GM12878 (cell line): ENCODE data around the gene UBR7. TPM values are rescaled to one million over a fixed set of nuclear protein-coding genes. Genes with fewer than 3 reads are reported as not detected.

Experiments
- ATAC-seq: fragments of 200-7000 bp; cut with Tn5 transposase; 3 replicates; pipeline ENCODE4 v1.9.1; 2020; ENCODE audit warnings: mild to moderate bottlenecking, moderate library complexity
- BruUV-seq: library from RNA; stranded (reverse); fragments of 400-500 nt; replicated peaks from 2 replicates; lab custom pipeline; 2021; lab: Mats Ljungman, UMichigan
- CTCF ChIA-PET: fragments of 300-600 bp; sonication (Branson Sonifier 250); formaldehyde crosslinking; extraction: SDS; loops from one replicate; lab custom pipeline; 2021; ENCODE audit warnings: inconsistent platforms; lab: Yijun Ruan, JAX
- POLR2A ChIA-PET: fragments of 350-600 bp; formaldehyde crosslinking; extraction: SDS; loops from one replicate; lab custom pipeline; 2021; ENCODE audit warnings: inconsistent platforms; lab: Charles Lee
- RAD21 ChIA-PET: fragments of 300-600 bp; sonication (Branson Sonifier 250); formaldehyde crosslinking; loops from one replicate; lab custom pipeline; 2023; ENCODE audit warnings: antibody characterized with exemption; ENCODE audit not compliant: unreplicated experiment; lab: Charles Lee
- SMC1A ChIA-PET: fragments of 300-600 bp; sonication (Branson Sonifier 250); formaldehyde crosslinking; loops from one replicate; lab custom pipeline; 2023; ENCODE audit not compliant: unreplicated experiment, uncharacterized antibody; lab: Charles Lee
- DNase-seq: peaks from one replicate; pipeline ENCODE4 v3.0.0-alpha.2; 2011; ENCODE audit warnings: low read depth, low spot score
- FAIRE-seq: peaks from 3 replicates; lab custom pipeline; 2011; peaks lifted over from hg19 to GRCh38; lab: Jason Lieb, UNC
- H2AFZ ChIP-seq: 2 replicates; pipeline ENCODE4 v1.6.0; 2011; ENCODE audit warnings: low read depth, low read length, control low read depth; ENCODE audit not compliant: control insufficient read depth
- H3K27ac ChIP-seq: 2 replicates; pipeline ENCODE4 v1.5.1; 2011; ENCODE audit warnings: control low read depth; ENCODE audit not compliant: control insufficient read depth, insufficient read depth
- H3K27me3 ChIP-seq, 2 experiments: replicated peaks in 1 of 2; 2 replicates each; pipeline versions ENCODE4 v1.6.0 to v1.6.1; 2011; ENCODE audit warnings: low read length in 1 of 2; ENCODE audit not compliant: control insufficient read depth in 2 of 2, insufficient read depth in 2 of 2
- H3K36me3 ChIP-seq, 2 experiments: 2 replicates each; pipeline ENCODE4 v1.5.1; 2011; ENCODE audit warnings: low read length in 1 of 2; ENCODE audit not compliant: control insufficient read depth in 2 of 2, insufficient read depth in 2 of 2
- H3K4me1 ChIP-seq: 2 replicates; pipeline ENCODE4 v1.6.1; 2011; ENCODE audit warnings: mild to moderate bottlenecking, low read length, moderate library complexity, mixed read lengths; ENCODE audit not compliant: control insufficient read depth, insufficient read depth
- H3K4me2 ChIP-seq: 2 replicates; pipeline ENCODE4 v1.6.0; 2011; ENCODE audit warnings: control low read depth; ENCODE audit not compliant: control insufficient read depth, insufficient read depth
- H3K4me3 ChIP-seq: fragments of 200-600 bp; sonication (generic); 2 replicates; pipeline ENCODE4 v1.5.1; 2016
- H3K79me2 ChIP-seq: 2 replicates; pipeline ENCODE4 v1.6.0; 2011; ENCODE audit warnings: low read length; ENCODE audit not compliant: control insufficient read depth, insufficient read depth
- H3K9ac ChIP-seq: 2 replicates; pipeline ENCODE4 v1.8.0; 2011; ENCODE audit warnings: low read length, control low read depth, mixed read lengths; ENCODE audit not compliant: control insufficient read depth, insufficient read depth
- H3K9me3 ChIP-seq: replicated peaks from 3 replicates; pipeline ENCODE4 v1.5.1; 2011; ENCODE audit warnings: mild to moderate bottlenecking, low read length; ENCODE audit not compliant: control insufficient read depth, insufficient read depth
- H4K20me1 ChIP-seq: 2 replicates; pipeline ENCODE4 v1.6.0; 2011; ENCODE audit not compliant: control insufficient read depth, insufficient read depth
- CHD2 ChIP-seq: IDR thresholded peaks from 2 replicates; pipeline ENCODE4 v1.6.1; 2011; ENCODE audit warnings: low read depth, low read length, improper control_type of control experiment, borderline replicate concordance
- HSF1 ChIP-seq: fragments of 150-350 bp; IDR thresholded peaks from 2 replicates; pipeline ENCODE4 v1.6.1; 2014; ENCODE audit warnings: mild to moderate bottlenecking, low read depth, low read length
- MEF2A ChIP-seq: IDR thresholded peaks from 2 replicates; pipeline ENCODE4 v1.6.1; 2011; ENCODE audit warnings: low read depth, mild to moderate bottlenecking, low read length, moderate library complexity; ENCODE audit not compliant: insufficient read depth
- NR2C1 ChIP-seq: fragments of 450-650 bp; IDR thresholded peaks from 2 replicates; pipeline ENCODE4 v1.6.1; 2017; ENCODE audit warnings: antibody characterized with exemption, mild to moderate bottlenecking, moderate library complexity
- RAD21 ChIP-seq: IDR thresholded peaks from 2 replicates; pipeline ENCODE4 v1.6.1; 2011; ENCODE audit warnings: mild to moderate bottlenecking, low read depth, low read length, moderate library complexity; ENCODE audit not compliant: insufficient read depth
- RELB ChIP-seq: fragments of 450-650 bp; IDR thresholded peaks from 2 replicates; pipeline ENCODE4 v1.6.1; 2017; ENCODE audit warnings: low read depth, mild to moderate bottlenecking, moderate library complexity
- USF1 ChIP-seq: IDR thresholded peaks from 2 replicates; pipeline ENCODE4 v1.6.1; 2011; ENCODE audit warnings: borderline replicate concordance, low read depth, mild to moderate bottlenecking, moderate library complexity, mixed read lengths, low read length; ENCODE audit not compliant: insufficient read depth; ENCODE audit errors: extremely low read length
- ZNF274 ChIP-seq: IDR thresholded peaks from one replicate; pipeline ENCODE4 v1.8.0; 2011; ENCODE audit not compliant: insufficient read length, insufficient read depth
- WGBS: methylation state at CpG from one replicate; pipeline ENCODE4 v1.1.6; 2016; ENCODE audit warnings: low lambda C conversion rate; ENCODE audit not compliant: insufficient replicate concordance, insufficient coverage; ENCODE audit errors: missing lambda C conversion rate; 5-methylcytosine and 5-hydroxymethylcytosine counted together
- in situ Hi-C: fragments of 300-500 bp; cut with MboI; formaldehyde crosslinking; loops from 9 replicates; pipeline ENCODE4 v1.14.3; 2018; ENCODE audit warnings: mixed read lengths
- intact Hi-C: fragments of 100-400 bp; cut with micrococcal nuclease; formaldehyde crosslinking; loops from one replicate; pipeline ENCODE4 v1.14.2; 2022; ENCODE audit not compliant: unreplicated experiment
- polyA plus RNA-seq, 11 experiments: library from polyadenylated mRNA; depleted of rRNA in 4 of 11; unstranded in 6 of 11; stranded (reverse) in 5 of 11; fragments of >200 nt; fragmentation: Nextera tagmentation in 4 of 11; fragmentation: Illumina TruSeq in 1 of 11; extraction: Ambion mirVana in 4 of 11; extraction: Trizol in 1 of 11; gene quantifications; 1 replicate in 1 of 11; 2 replicates in 10 of 11; pipeline versions ENCODE4 v1.2.1 to v1.2.3, GENCODE V29; 2011 to 2016; ENCODE audit warnings: inconsistent platforms in 2 of 11, missing spikeins in 2 of 11, low read depth in 1 of 11
- total RNA-seq, 4 experiments: library from RNA; depleted of rRNA in 3 of 4; stranded (reverse); fragments of >200 nt in 3 of 4; fragmentation: Illumina TruSeq in 1 of 4; extraction: Trizol in 1 of 4; gene quantifications; 2 replicates each; pipeline versions ENCODE4 v1.2.1 to v1.2.3, GENCODE V29; 2013 to 2021

The UBR7 gene
- total and polyA plus RNA-seq, 10 of the 15 experiments (the other 5 are each of a cell fraction or from before 2014, with no cell fraction given) = 14.3 to 85.6 (median 49.9) TPM

- no peak for FAIRE-seq
- Histone ChIP-seq H3K27ac (no peak overlapping the region), H3K9me3 (no peaks in the 10 kb centered on the region), H3K4me3 (no peak overlapping the region), H2AFZ (no peak overlapping the region), H4K20me1 (no peaks in the 10 kb centered on the region), H3K4me1 (peaks cover 4% of the 10 kb centered on the region; the same call in 1 of the 2 replicates), H3K27me3 (no peaks in the 10 kb centered on the region), H3K4me2 (no peak overlapping the region), H3K79me2 (no peaks in the 10 kb centered on the region), H3K9ac (no peak overlapping the region), H3K36me3 (peaks cover 0 to 10% of the 10 kb centered on the region in 2 experiments; a peak in 3 of 4 replicates)
- intact Hi-C loops = no loop called here
- ChIA-PET CTCF (no interaction called here), POLR2A (interaction anchor here (0.6 kb wide), 1 partner anchor 10 kb away, joined by 3 read pairs; no protein-coding TSS in a partner anchor), RAD21 (interaction anchor here (0.7 kb wide), 1 partner anchor 29 kb away, joined by 3 read pairs; no protein-coding TSS in a partner anchor), SMC1A (interaction anchor here (1.4 to 1.9 kb wide), 2 partner anchors 18 to 63 kb away, joined by 3 to 5 read pairs; no protein-coding TSS in a partner anchor)
- BruUV-seq = no TSS peak
- in situ Hi-C loops = no loop called here
- no peak for TF ChIP-seq RELB
- TF ChIP-seq RAD21 = no peak
- TF ChIP-seq ZNF274 = no peak
- no peak for TF ChIP-seq USF1
- no peak for TF ChIP-seq HSF1
- no peak for TF ChIP-seq NR2C1
- no peak for TF ChIP-seq CHD2
- TF ChIP-seq MEF2A = no peak
- ATAC-seq = no peak
- DNase-seq = no peak
- WGBS = 98% methylated on average over 3 of the region's 3 CpGs
Measured at GRCh38 chr14:93276031-93276716, 69.1 kb downstream of the UBR7 start.

Other genes with a start within 250 kb of the UBR7 start
- 23.5 and 26.5 TPM in 2 replicates for gene ITPK1, start 91.3 kb upstream of the UBR7 start, total RNA-seq (2014; rRNA removed)
- gene ITPK1, start 91.3 kb upstream of the UBR7 start, total RNA-seq (2014; rRNA removed; fragmentation: Illumina TruSeq; extraction: Trizol) = 15.9 and 21.9 TPM in 2 replicates
- gene ITPK1, start 91.3 kb upstream of the UBR7 start, total RNA-seq (2021) = 56.1 and 57.9 TPM in 2 replicates
- 33.3 and 73.2 TPM in 2 replicates for gene ITPK1, start 91.3 kb upstream of the UBR7 start, polyA plus RNA-seq (2011; rRNA removed)
- gene ITPK1, start 91.3 kb upstream of the UBR7 start, polyA plus RNA-seq (2014; fragmentation: Illumina TruSeq; extraction: Trizol) = 21.9 and 36.4 TPM in 2 replicates
- gene ITPK1, start 91.3 kb upstream of the UBR7 start, polyA plus RNA-seq (2014; fragmentation: Nextera tagmentation; extraction: Ambion mirVana) = 1 to 10 TPM; 1.3 to 2.1 TPM
- gene ITPK1, start 91.3 kb upstream of the UBR7 start, polyA plus RNA-seq (2014; rRNA removed) = 36.2 and 36.3 TPM in 2 replicates
- gene ITPK1, start 91.3 kb upstream of the UBR7 start, polyA plus RNA-seq (2016; fragmentation: Nextera tagmentation; extraction: Ambion mirVana) = 10 to 100 TPM; 24.5 to 27.5 TPM
- 14.2 and 18.1 TPM in 2 replicates for gene MOAP1, start 22.4 kb upstream of the UBR7 start, total RNA-seq (2014; rRNA removed)
- gene MOAP1, start 22.4 kb upstream of the UBR7 start, total RNA-seq (2014; rRNA removed; fragmentation: Illumina TruSeq; extraction: Trizol) = 11.9 and 13.5 TPM in 2 replicates
- 12.1 and 12.5 TPM in 2 replicates for gene MOAP1, start 22.4 kb upstream of the UBR7 start, total RNA-seq (2021)
- gene MOAP1, start 22.4 kb upstream of the UBR7 start, polyA plus RNA-seq (2011; rRNA removed) = 51.9 and 59.0 TPM in 2 replicates
- 10.3 and 13.8 TPM in 2 replicates for gene MOAP1, start 22.4 kb upstream of the UBR7 start, polyA plus RNA-seq (2014; fragmentation: Illumina TruSeq; extraction: Trizol)
- 1 to 10 TPM; 3.1 to 5.2 TPM for gene MOAP1, start 22.4 kb upstream of the UBR7 start, polyA plus RNA-seq (2014; fragmentation: Nextera tagmentation; extraction: Ambion mirVana)
- gene MOAP1, start 22.4 kb upstream of the UBR7 start, polyA plus RNA-seq (2014; rRNA removed) = 15.4 and 17.2 TPM in 2 replicates
- 1 to 10 TPM; 7.7 to 8.0 TPM for gene MOAP1, start 22.4 kb upstream of the UBR7 start, polyA plus RNA-seq (2016; fragmentation: Nextera tagmentation; extraction: Ambion mirVana)
- 12.6 and 14.8 TPM in 2 replicates for gene LYSET, start 21.9 kb upstream of the UBR7 start, total RNA-seq (2014; rRNA removed)
- gene LYSET, start 21.9 kb upstream of the UBR7 start, total RNA-seq (2014; rRNA removed; fragmentation: Illumina TruSeq; extraction: Trizol) = 10.9 and 14.4 TPM in 2 replicates
- gene LYSET, start 21.9 kb upstream of the UBR7 start, total RNA-seq (2021) = 15.4 and 16.6 TPM in 2 replicates
- 29.5 and 34.7 TPM in 2 replicates for gene LYSET, start 21.9 kb upstream of the UBR7 start, polyA plus RNA-seq (2011; rRNA removed)
- 16.0 and 24.1 TPM in 2 replicates for gene LYSET, start 21.9 kb upstream of the UBR7 start, polyA plus RNA-seq (2014; fragmentation: Illumina TruSeq; extraction: Trizol)
- gene LYSET, start 21.9 kb upstream of the UBR7 start, polyA plus RNA-seq (2014; fragmentation: Nextera tagmentation; extraction: Ambion mirVana) = 10 to 100 TPM; 33.4 to 34.5 TPM
- gene LYSET, start 21.9 kb upstream of the UBR7 start, polyA plus RNA-seq (2014; rRNA removed) = 11.1 and 11.9 TPM in 2 replicates
- gene LYSET, start 21.9 kb upstream of the UBR7 start, polyA plus RNA-seq (2016; fragmentation: Nextera tagmentation; extraction: Ambion mirVana) = 10 to 100 TPM; 26.5 to 30.1 TPM
- 33.4 and 37.0 TPM in 2 replicates for gene GON7, start 191 bp upstream of the UBR7 start, total RNA-seq (2014; rRNA removed)
- gene GON7, start 191 bp upstream of the UBR7 start, total RNA-seq (2014; rRNA removed; fragmentation: Illumina TruSeq; extraction: Trizol) = 29.2 and 32.6 TPM in 2 replicates
- 18.5 and 21.6 TPM in 2 replicates for gene GON7, start 191 bp upstream of the UBR7 start, total RNA-seq (2021)
- 40.3 and 59.8 TPM in 2 replicates for gene GON7, start 191 bp upstream of the UBR7 start, polyA plus RNA-seq (2011; rRNA removed)
- 27.2 and 30.5 TPM in 2 replicates for gene GON7, start 191 bp upstream of the UBR7 start, polyA plus RNA-seq (2014; fragmentation: Illumina TruSeq; extraction: Trizol)
- 10 to 100 TPM; 25.9 to 31.2 TPM for gene GON7, start 191 bp upstream of the UBR7 start, polyA plus RNA-seq (2014; fragmentation: Nextera tagmentation; extraction: Ambion mirVana)
- gene GON7, start 191 bp upstream of the UBR7 start, polyA plus RNA-seq (2014; rRNA removed) = 34.5 and 35.2 TPM in 2 replicates
- 10 to 100 TPM; 53.6 to 59.0 TPM for gene GON7, start 191 bp upstream of the UBR7 start, polyA plus RNA-seq (2016; fragmentation: Nextera tagmentation; extraction: Ambion mirVana)
- 9.7 and 10.7 TPM in 2 replicates for gene BTBD7, start 125.8 kb downstream of the UBR7 start, total RNA-seq (2014; rRNA removed)
- gene BTBD7, start 125.8 kb downstream of the UBR7 start, total RNA-seq (2014; rRNA removed; fragmentation: Illumina TruSeq; extraction: Trizol) = 11.5 and 12.6 TPM in 2 replicates
- 14.1 and 17.0 TPM in 2 replicates for gene BTBD7, start 125.8 kb downstream of the UBR7 start, total RNA-seq (2021)
- gene BTBD7, start 125.8 kb downstream of the UBR7 start, polyA plus RNA-seq (2011; rRNA removed) = 14.6 and 16.5 TPM in 2 replicates
- gene BTBD7, start 125.8 kb downstream of the UBR7 start, polyA plus RNA-seq (2014; fragmentation: Illumina TruSeq; extraction: Trizol) = 12.7 and 14.3 TPM in 2 replicates
- gene BTBD7, start 125.8 kb downstream of the UBR7 start, polyA plus RNA-seq (2014; fragmentation: Nextera tagmentation; extraction: Ambion mirVana) = 1 to 10 TPM; 3.6 to 6.0 TPM
- gene BTBD7, start 125.8 kb downstream of the UBR7 start, polyA plus RNA-seq (2014; rRNA removed) = 8.8 and 9.4 TPM in 2 replicates
- 1 to 10 TPM; 6.6 to 8.2 TPM for gene BTBD7, start 125.8 kb downstream of the UBR7 start, polyA plus RNA-seq (2016; fragmentation: Nextera tagmentation; extraction: Ambion mirVana)
- not detected in 2 replicates for gene COX8C, start 139.9 kb downstream of the UBR7 start, total RNA-seq (2014; rRNA removed)
- gene COX8C, start 139.9 kb downstream of the UBR7 start, total RNA-seq (2014; rRNA removed; fragmentation: Illumina TruSeq; extraction: Trizol) = not detected in 2 replicates
- gene COX8C, start 139.9 kb downstream of the UBR7 start, total RNA-seq (2021) = not detected in 2 replicates
- gene COX8C, start 139.9 kb downstream of the UBR7 start, polyA plus RNA-seq (2011; rRNA removed) = 0.71 TPM in 1 of 2 replicates, not detected in the other
- gene COX8C, start 139.9 kb downstream of the UBR7 start, polyA plus RNA-seq (2014; fragmentation: Illumina TruSeq; extraction: Trizol) = not detected in 2 replicates
- under 1 TPM in 1 of 2 experiments, not detected in 1; 0.15 TPM for gene COX8C, start 139.9 kb downstream of the UBR7 start, polyA plus RNA-seq (2014; fragmentation: Nextera tagmentation; extraction: Ambion mirVana)
- 0.20 TPM in 1 of 2 replicates, not detected in the other for gene COX8C, start 139.9 kb downstream of the UBR7 start, polyA plus RNA-seq (2014; rRNA removed)
- not detected for gene COX8C, start 139.9 kb downstream of the UBR7 start, polyA plus RNA-seq (2016; fragmentation: Nextera tagmentation; extraction: Ambion mirVana)
- gene UNC79, start 223.7 kb downstream of the UBR7 start, total RNA-seq (2014; rRNA removed) = 0.16 and 0.17 TPM in 2 replicates
- gene UNC79, start 223.7 kb downstream of the UBR7 start, total RNA-seq (2014; rRNA removed; fragmentation: Illumina TruSeq; extraction: Trizol) = 0.22 and 0.23 TPM in 2 replicates
- gene UNC79, start 223.7 kb downstream of the UBR7 start, total RNA-seq (2021) = 0.15 and 0.16 TPM in 2 replicates
- gene UNC79, start 223.7 kb downstream of the UBR7 start, polyA plus RNA-seq (2011; rRNA removed) = 0.20 and 0.29 TPM in 2 replicates
- 0.12 and 0.14 TPM in 2 replicates for gene UNC79, start 223.7 kb downstream of the UBR7 start, polyA plus RNA-seq (2014; fragmentation: Illumina TruSeq; extraction: Trizol)
- gene UNC79, start 223.7 kb downstream of the UBR7 start, polyA plus RNA-seq (2014; fragmentation: Nextera tagmentation; extraction: Ambion mirVana) = under 1 TPM; 0.05 to 0.13 TPM
- 0.08 and 0.16 TPM in 2 replicates for gene UNC79, start 223.7 kb downstream of the UBR7 start, polyA plus RNA-seq (2014; rRNA removed)
- gene UNC79, start 223.7 kb downstream of the UBR7 start, polyA plus RNA-seq (2016; fragmentation: Nextera tagmentation; extraction: Ambion mirVana) = under 1 TPM; 0.04 to 0.29 TPM